ENCODE data around the gene INPP4B. TPM values are rescaled to one million over a fixed set of nuclear protein-coding genes. Genes with fewer than 3 reads are reported as not detected.

INPP4B gene
- polyA plus RNA-seq, 1 of the 3 experiments (the other 2 are of a cell fraction), result 0.08 TPM

GRCh38 chr4:142467088-142467487 is 379.0 kb downstream of the INPP4B start:
- no peaks in the 10 kb centered on the region for H3K36me3 ChIP-seq (replicated peaks in 1 of 2; ENCODE audit: control insufficient read depth in 1 of 2, insufficient read depth in 2 of 2, low read length in 1 of 2)
- H3K9ac ChIP-seq, result no peak overlapping the region
- POLR2A ChIA-PET, result no interaction called here
- no peak overlapping the region for H2AFZ ChIP-seq (ENCODE audit: low read depth)
- H3F3A ChIP-seq (replicated peaks; ENCODE audit: insufficient read depth), result no peaks in the 10 kb centered on the region
- no peaks in the 10 kb centered on the region for H4K20me1 ChIP-seq (ENCODE audit: insufficient read depth)
- WGBS (ENCODE audit: low lambda C conversion rate), result 61% methylated on average over 2 of the region's 4 CpGs
- H3K9me2 ChIP-seq, result no peaks in the 10 kb centered on the region
- H3K4me1 ChIP-seq (ENCODE audit: control insufficient read depth in 1 of 2, insufficient read depth in 2 of 2, low read depth in 1 of 2, low read length in 1 of 2), result no peaks in the 10 kb centered on the region; a peak in 1 of 4 replicates
- no peaks in the 10 kb centered on the region for H3K79me2 ChIP-seq (ENCODE audit: insufficient read depth)
- no peak overlapping the region for H3K4me2 ChIP-seq
- no peak for DNase-seq
- CTCF ChIA-PET, result no interaction called here
- H3K27me3 ChIP-seq (ENCODE audit: insufficient read depth), result no peaks in the 10 kb centered on the region
- no peak overlapping the region for H3K4me3 ChIP-seq (ENCODE audit: low read depth in 2 of 2, low read length in 1 of 2)
- TF ChIP-seq YY1 (IDR thresholded peaks at IDR 0.05; ENCODE audit: low read depth), result no peak
- no peak for TF ChIP-seq JUND (IDR thresholded peaks at IDR 0.05)
- no peak for TF ChIP-seq SIN3A (IDR thresholded peaks at IDR 0.05; ENCODE audit: borderline replicate concordance, low read depth, low read length)
- no peak for TF ChIP-seq CHD2 (IDR thresholded peaks at IDR 0.05; ENCODE audit: low read length, partially characterized antibody)
- no peak for TF ChIP-seq EZH2phosphoT487 (IDR thresholded peaks at IDR 0.05; ENCODE audit: borderline replicate concordance, low read depth)
- TF ChIP-seq SMC3 (IDR thresholded peaks at IDR 0.05; ENCODE audit: low read depth, low read length), result no peak
- TF ChIP-seq, protein P1, sequence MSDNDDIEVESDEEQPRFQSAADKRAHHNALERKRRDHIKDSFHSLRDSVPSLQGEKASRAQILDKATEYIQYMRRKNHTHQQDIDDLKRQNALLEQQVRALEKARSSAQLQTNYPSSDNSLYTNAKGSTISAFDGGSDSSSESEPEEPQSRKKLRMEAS (IDR thresholded peaks at IDR 0.05; ENCODE audit: low read depth), result no peak
- TF ChIP-seq, protein P2, sequence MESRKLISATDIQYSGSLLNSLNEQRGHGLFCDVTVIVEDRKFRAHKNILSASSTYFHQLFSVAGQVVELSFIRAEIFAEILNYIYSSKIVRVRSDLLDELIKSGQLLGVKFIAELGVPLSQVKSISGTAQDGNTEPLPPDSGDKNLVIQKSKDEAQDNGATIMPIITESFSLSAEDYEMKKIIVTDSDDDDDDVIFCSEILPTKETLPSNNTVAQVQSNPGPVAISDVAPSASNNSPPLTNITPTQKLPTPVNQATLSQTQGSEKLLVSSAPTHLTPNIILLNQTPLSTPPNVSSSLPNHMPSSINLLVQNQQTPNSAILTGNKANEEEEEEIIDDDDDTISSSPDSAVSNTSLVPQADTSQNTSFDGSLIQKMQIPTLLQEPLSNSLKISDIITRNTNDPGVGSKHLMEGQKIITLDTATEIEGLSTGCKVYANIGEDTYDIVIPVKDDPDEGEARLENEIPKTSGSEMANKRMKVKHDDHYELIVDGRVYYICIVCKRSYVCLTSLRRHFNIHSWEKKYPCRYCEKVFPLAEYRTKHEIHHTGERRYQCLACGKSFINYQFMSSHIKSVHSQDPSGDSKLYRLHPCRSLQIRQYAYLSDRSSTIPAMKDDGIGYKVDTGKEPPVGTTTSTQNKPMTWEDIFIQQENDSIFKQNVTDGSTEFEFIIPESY (IDR thresholded peaks at IDR 0.05; ENCODE audit: borderline replicate concordance, low read depth), result no peak
- no peak for TF ChIP-seq FOSL2 (IDR thresholded peaks at IDR 0.05; ENCODE audit: borderline replicate concordance, low read depth)
- no peak for TF ChIP-seq GATA2 (CRISPR knock-in tag; IDR thresholded peaks at IDR 0.05)
- TF ChIP-seq USF2 (IDR thresholded peaks at IDR 0.05; ENCODE audit: borderline replicate concordance, low read depth, low read length), result no peak
- TF ChIP-seq GABPA (IDR thresholded peaks at IDR 0.05; ENCODE audit: low read depth), result no peak
- no peak for TF ChIP-seq TEAD4 (IDR thresholded peaks at IDR 0.05; ENCODE audit: borderline replicate concordance, insufficient read depth)
- no peak for TF ChIP-seq IRF3 (IDR thresholded peaks at IDR 0.05; ENCODE audit: low read depth, low read length)
- no peak for TF ChIP-seq TAF1 (IDR thresholded peaks at IDR 0.05; ENCODE audit: borderline replicate concordance, low read depth, low read length)
- no peak for TF ChIP-seq RCOR1 (IDR thresholded peaks at IDR 0.05; ENCODE audit: low read length)
- no peak for TF ChIP-seq TCF12 (IDR thresholded peaks at IDR 0.05)
- TF ChIP-seq ELF1 (IDR thresholded peaks at IDR 0.05), result no peak
- no peaks in the 10 kb centered on the region for H3K9me3 ChIP-seq
- no peak overlapping the region for H3K27ac ChIP-seq (ENCODE audit: low read depth in 2 of 2, low read length in 1 of 2)
